Panc1 (cell line): ENCODE results near the gene C5orf24. TPM values are rescaled to one million over a fixed set of nuclear protein-coding genes. Genes with fewer than 3 reads are reported as not detected.

Source experiments
- ATAC-seq: fragments of 200-7000 bp; cut with Tn5 transposase; 2 replicates; pipeline ENCODE4 v1.9.1; 2020; ENCODE audit warnings: mild to moderate bottlenecking, moderate library complexity
- BruUV-seq: library from RNA; stranded (reverse); fragments of 400-500 nt; replicated peaks from 2 replicates; lab custom pipeline; 2021; lab: Mats Ljungman, UMichigan
- CTCF ChIA-PET: fragments of 300-600 bp; sonication (Branson Sonifier 250); formaldehyde crosslinking; loops from one replicate; lab custom pipeline; 2022; ENCODE audit warnings: antibody characterized with exemption; lab: Charles Lee
- POLR2A ChIA-PET: fragments of 300-600 bp; sonication (Branson Sonifier 250); formaldehyde crosslinking; loops from one replicate; lab custom pipeline; 2022; ENCODE audit warnings: antibody characterized with exemption; lab: Charles Lee
- DNase-seq: peaks from one replicate; pipeline ENCODE4 v3.0.0-alpha.2; 2010; ENCODE audit warnings: low read depth, low spot score
- H3K27ac ChIP-seq: 2 replicates; pipeline ENCODE4 v1.5.1; 2011; ENCODE audit warnings: mild to moderate bottlenecking, low read length, inconsistent platforms
- H3K27me3 ChIP-seq: fragments of 200-500 bp; sonication (Bioruptor generic); 2 replicates; pipeline ENCODE4 v1.6.0; 2014; ENCODE audit warnings: low read length, inconsistent platforms; ENCODE audit not compliant: control insufficient read depth, insufficient read depth
- H3K36me3 ChIP-seq: fragments of 200-500 bp; sonication (Bioruptor generic); 2 replicates; pipeline ENCODE4 v1.5.1; 2014; ENCODE audit warnings: inconsistent platforms, mild to moderate bottlenecking, low read length, moderate library complexity; ENCODE audit not compliant: control insufficient read depth, insufficient read depth
- H3K4me1 ChIP-seq: 2 replicates; pipeline ENCODE4 v1.5.1; 2011; ENCODE audit warnings: inconsistent platforms, mild to moderate bottlenecking, low read length, moderate library complexity; ENCODE audit not compliant: control insufficient read depth, insufficient read depth
- H3K4me3 ChIP-seq, 2 experiments: 2 replicates each; pipeline ENCODE4 v1.5.1; 2011 to 2012; ENCODE audit warnings: low read depth in 2 of 2, low read length in 2 of 2, mild to moderate bottlenecking in 2 of 2, inconsistent platforms in 1 of 2, moderate library complexity in 1 of 2
- H3K9me3 ChIP-seq: fragments of 200-500 bp; sonication (Bioruptor generic); 2 replicates; pipeline ENCODE4 v1.5.1; 2014; ENCODE audit warnings: low read depth, mild to moderate bottlenecking, inconsistent platforms, low read length, moderate library complexity; ENCODE audit not compliant: control insufficient read depth, insufficient read depth
- CTCF ChIP-seq: fragments of 450-650 bp; IDR thresholded peaks from 2 replicates; pipeline ENCODE4 v1.5.1; 2017; ENCODE audit warnings: mild to moderate bottlenecking
- in situ Hi-C: cut with HindIII; loops from 2 replicates; pipeline ENCODE4 v1.10.0; 2016; ENCODE audit warnings: low sequenced_read_pairs, low pct_unique_long_range_greater_than_20kb
- intact Hi-C: fragments of 100-400 bp; cut with micrococcal nuclease; formaldehyde crosslinking; loops from one replicate; pipeline ENCODE4 v1.10.0; 2022; ENCODE audit not compliant: unreplicated experiment
- total RNA-seq: library from RNA; stranded (reverse); gene quantifications from one replicate; pipeline ENCODE4 v1.2.1, GENCODE V29; 2021; ENCODE audit not compliant: unreplicated experiment

Gene C5orf24
- total RNA-seq, 1 experiment from 2014 or later = 51.7 TPM

- H3K36me3 ChIP-seq = peaks cover 3% of the 10 kb centered on the region; the same call in 1 of the 2 replicates
- H3K4me3 ChIP-seq = no peak overlapping the region
- peaks cover 7% of the 10 kb centered on the region; the same call in 1 of the 2 replicates for H3K4me1 ChIP-seq
- intact Hi-C loops = no loop called here
- POLR2A ChIA-PET = no interaction called here
- no peak for ATAC-seq
- in situ Hi-C loops = no loop called here
- DNase-seq = no peak
- CTCF ChIA-PET = no interaction called here
- no peaks in the 10 kb centered on the region for H3K27me3 ChIP-seq
- no peak for TF ChIP-seq CTCF
- no TSS peak for BruUV-seq
- H3K9me3 ChIP-seq = no peaks in the 10 kb centered on the region
- H3K27ac ChIP-seq = peak overlapping the region; percentile 93
Observed at GRCh38 chr5:134906811-134907210, 61.0 kb downstream of the C5orf24 start.

Other genes with a start within 250 kb of the C5orf24 start
- 68.8 TPM for gene SAR1B, start 213.1 kb upstream of the C5orf24 start, total RNA-seq
- gene SEC24A, start 197.2 kb upstream of the C5orf24 start, total RNA-seq = 22.7 TPM
- 28.3 TPM for gene CAMLG, start 107.4 kb upstream of the C5orf24 start, total RNA-seq
- 90.8 TPM for gene DDX46, start 87.2 kb upstream of the C5orf24 start, total RNA-seq
- gene TXNDC15, start 28.4 kb downstream of the C5orf24 start, total RNA-seq = 47.4 TPM
- gene PCBD2, start 59.2 kb downstream of the C5orf24 start, total RNA-seq = 19.8 TPM
- 0.69 TPM for gene CATSPER3, start 121.9 kb downstream of the C5orf24 start, total RNA-seq
- 41.5 TPM for gene PITX1, start 188.3 kb downstream of the C5orf24 start, total RNA-seq